Loucy (cell line): ENCODE measurements around the gene ABCA3.
"Not testable (repeated sequence)": the region's sequence is repeated elsewhere in the genome, so short reads cannot be mapped to it uniquely, and the experiment has no call there.

Experiments
- H2AFZ ChIP-seq: fragments of 200-600 bp; sonication (generic); 2 replicates; pipeline ENCODE4 v1.6.0; 2016; ENCODE audit warnings: antibody characterized with exemption, mild to moderate bottlenecking, low read length, moderate library complexity
- H3F3A ChIP-seq: fragments of 200-600 bp; 2 replicates; pipeline ENCODE4 v1.6.0; 2016; ENCODE audit warnings: antibody characterized with exemption, low read depth, mild to moderate bottlenecking
- H3K27me3 ChIP-seq: fragments of 200-600 bp; sonication (generic); 2 replicates; pipeline ENCODE4 v1.6.1; 2014; ENCODE audit warnings: low read length, mild to moderate bottlenecking; ENCODE audit not compliant: insufficient read depth, poor library complexity, severe bottlenecking
- H3K36me3 ChIP-seq: fragments of 200-600 bp; sonication (generic); 2 replicates; pipeline ENCODE4 v1.6.1; 2016; ENCODE audit warnings: low read length; ENCODE audit not compliant: insufficient read depth
- H3K4me1 ChIP-seq: fragments of 200-600 bp; sonication (generic); 2 replicates; pipeline ENCODE4 v1.5.1; 2014; ENCODE audit warnings: low read length, mild to moderate bottlenecking; ENCODE audit not compliant: insufficient read depth, poor library complexity, severe bottlenecking
- H3K4me2 ChIP-seq: fragments of 200-600 bp; sonication (generic); 2 replicates; pipeline ENCODE4 v1.6.0; 2014; ENCODE audit warnings: antibody characterized with exemption, low read length, low read depth, mild to moderate bottlenecking; ENCODE audit not compliant: poor library complexity, severe bottlenecking
- H3K4me3 ChIP-seq: fragments of 200-600 bp; sonication (generic); 2 replicates; pipeline ENCODE4 v1.5.1; 2014; ENCODE audit warnings: low read length, mild to moderate bottlenecking, mixed read lengths; ENCODE audit not compliant: poor library complexity, severe bottlenecking
- H3K79me2 ChIP-seq: fragments of 200-600 bp; sonication (generic); 2 replicates; pipeline ENCODE4 v1.6.1; 2014; ENCODE audit warnings: low read length; ENCODE audit not compliant: insufficient read depth
- H3K9ac ChIP-seq: fragments of 200-600 bp; sonication (generic); 2 replicates; pipeline ENCODE4 v1.6.0; 2014; ENCODE audit warnings: mild to moderate bottlenecking, low read depth, low read length, moderate library complexity; ENCODE audit not compliant: poor library complexity, severe bottlenecking
- H3K9me2 ChIP-seq: fragments of 200-600 bp; sonication (generic); replicated peaks from 2 replicates; pipeline ENCODE4 v1.6.1; 2016; ENCODE audit warnings: low read depth, low read length, mixed read lengths
- H3K9me3 ChIP-seq: fragments of 200-600 bp; sonication (generic); 2 replicates; pipeline ENCODE4 v1.6.1; 2014; ENCODE audit warnings: mild to moderate bottlenecking, antibody characterized with exemption, low read length, low read depth; ENCODE audit not compliant: insufficient read depth
- H4K20me1 ChIP-seq: fragments of 200-600 bp; sonication (generic); 2 replicates; pipeline ENCODE4 v1.6.0; 2014; ENCODE audit warnings: antibody characterized with exemption, low read length, mild to moderate bottlenecking; ENCODE audit not compliant: insufficient read depth, poor library complexity, severe bottlenecking
- CTCF ChIP-seq: fragments of 200-600 bp; sonication (generic); conservative IDR thresholded peaks from 2 replicates; pipeline ENCODE4 v1.5.1; 2014; ENCODE audit warnings: mild to moderate bottlenecking, antibody characterized with exemption, low read length
- EZH2phosphoT487 ChIP-seq: fragments of 200-600 bp; IDR thresholded peaks from 2 replicates; pipeline ENCODE4 v1.6.1; 2018; ENCODE audit warnings: antibody characterized with exemption, mild to moderate bottlenecking, moderate library complexity, borderline replicate concordance

Gene ABCA3

GRCh38 chr16:2242598-2242997 lies 97.9 kb downstream of the ABCA3 start:
- no peak overlapping the region for H3K9ac ChIP-seq
- no peaks in the 10 kb centered on the region for H3K4me1 ChIP-seq
- no peaks in the 10 kb centered on the region for H3K27me3 ChIP-seq
- no peak overlapping the region for H3K4me3 ChIP-seq
- no peaks in the 10 kb centered on the region for H3K9me3 ChIP-seq
- TF ChIP-seq EZH2phosphoT487 = no peak
- TF ChIP-seq CTCF = no peak
- H2AFZ ChIP-seq = no peak overlapping the region
- no peaks in the 10 kb centered on the region for H3K9me2 ChIP-seq
- no peaks in the 10 kb centered on the region for H4K20me1 ChIP-seq
- H3F3A ChIP-seq = no peaks in the 10 kb centered on the region
- no peak overlapping the region for H3K4me2 ChIP-seq
- no peaks in the 10 kb centered on the region for H3K79me2 ChIP-seq
- no peaks in the 10 kb centered on the region for H3K36me3 ChIP-seq

- not testable (repeated sequence) for H3K36me3 ChIP-seq, H3K9me3 ChIP-seq, H3K9ac ChIP-seq, H3K4me2 ChIP-seq, H3K4me1 ChIP-seq, H3K4me3 ChIP-seq, H3K27me3 ChIP-seq, H2AFZ ChIP-seq, H3K9me2 ChIP-seq, H3K79me2 ChIP-seq, H4K20me1 ChIP-seq, H3F3A ChIP-seq
These were observed 100.2 kb downstream of the ABCA3 start for GRCh38 chr16:2240331-2240730.

- H3K9ac ChIP-seq = no peak overlapping the region
- H3F3A ChIP-seq = no peaks in the 10 kb centered on the region
- no peaks in the 10 kb centered on the region for H3K4me1 ChIP-seq
- TF ChIP-seq CTCF = no peak
- TF ChIP-seq EZH2phosphoT487 = no peak
- H2AFZ ChIP-seq = no peak overlapping the region
- no peaks in the 10 kb centered on the region for H4K20me1 ChIP-seq
- no peaks in the 10 kb centered on the region for H3K79me2 ChIP-seq
- H3K27me3 ChIP-seq = no peaks in the 10 kb centered on the region
- no peak overlapping the region for H3K4me2 ChIP-seq
- no peaks in the 10 kb centered on the region for H3K9me3 ChIP-seq
- H3K36me3 ChIP-seq = no peaks in the 10 kb centered on the region
- no peak overlapping the region for H3K4me3 ChIP-seq
- H3K9me2 ChIP-seq = no peaks in the 10 kb centered on the region
These were observed 101.5 kb downstream of the ABCA3 start for GRCh38 chr16:2238838-2239675.
